Gastrocnemius medialis (tissue), 4 donors: ENCODE data around the gene KDM2B.

Experiments
- CTCF ChIP-seq, 5 experiments: fragments of 450-650 bp in 3 of 5; fragments of 200-600 bp in 2 of 5; sonication (generic) in 2 of 5; IDR thresholded peaks in 4 of 5; conservative IDR thresholded peaks in 1 of 5; 1 replicate in 4 of 5; 2 replicates in 1 of 5; pipeline ENCODE4 v1.5.1; 2016 to 2019; ENCODE audit warnings: antibody characterized with exemption in 5 of 5, mild to moderate bottlenecking in 3 of 5, moderate library complexity in 3 of 5
- POLR2A ChIP-seq, 2 donors: fragments of 450-650 bp; IDR thresholded peaks; one replicate each; pipeline ENCODE4 v1.6.1; 2017; ENCODE audit warnings: antibody characterized with exemption in 2 of 2, mild to moderate bottlenecking in 2 of 2, moderate library complexity in 2 of 2

- no peak for TF ChIP-seq CTCF (IDR thresholded peaks at IDR 0.05 in 4 of 5, conservative IDR thresholded peaks at IDR 0.05 in 1 of 5)
- TF ChIP-seq POLR2A (IDR thresholded peaks at IDR 0.05): no peak
These were observed 45.4 kb downstream of the KDM2B start for GRCh38 chr12:121535150-121536053.
